Astrocyte of the cerebellum (primary cell): ENCODE data around the gene ATXN1.

ENCODE experiments used
- DNase-seq: peaks from one replicate; pipeline ENCODE4 v3.0.0-alpha.2; 2011; ENCODE audit warnings: low read depth
- H3K4me3 ChIP-seq: 2 replicates; pipeline ENCODE4 v1.5.1; 2011; ENCODE audit warnings: mild to moderate bottlenecking, low read depth, low read length, moderate library complexity
- CTCF ChIP-seq: IDR thresholded peaks from 2 replicates; pipeline ENCODE4 v1.5.1; 2012; ENCODE audit warnings: low read length, low read depth, moderate library complexity, mild to moderate bottlenecking; ENCODE audit errors: missing control alignments
- in situ Hi-C: cut with HindIII; loops from 2 replicates; pipeline ENCODE4 v1.10.0; 2017; ENCODE audit warnings: low sequenced_read_pairs

Gene ATXN1

DNA sequence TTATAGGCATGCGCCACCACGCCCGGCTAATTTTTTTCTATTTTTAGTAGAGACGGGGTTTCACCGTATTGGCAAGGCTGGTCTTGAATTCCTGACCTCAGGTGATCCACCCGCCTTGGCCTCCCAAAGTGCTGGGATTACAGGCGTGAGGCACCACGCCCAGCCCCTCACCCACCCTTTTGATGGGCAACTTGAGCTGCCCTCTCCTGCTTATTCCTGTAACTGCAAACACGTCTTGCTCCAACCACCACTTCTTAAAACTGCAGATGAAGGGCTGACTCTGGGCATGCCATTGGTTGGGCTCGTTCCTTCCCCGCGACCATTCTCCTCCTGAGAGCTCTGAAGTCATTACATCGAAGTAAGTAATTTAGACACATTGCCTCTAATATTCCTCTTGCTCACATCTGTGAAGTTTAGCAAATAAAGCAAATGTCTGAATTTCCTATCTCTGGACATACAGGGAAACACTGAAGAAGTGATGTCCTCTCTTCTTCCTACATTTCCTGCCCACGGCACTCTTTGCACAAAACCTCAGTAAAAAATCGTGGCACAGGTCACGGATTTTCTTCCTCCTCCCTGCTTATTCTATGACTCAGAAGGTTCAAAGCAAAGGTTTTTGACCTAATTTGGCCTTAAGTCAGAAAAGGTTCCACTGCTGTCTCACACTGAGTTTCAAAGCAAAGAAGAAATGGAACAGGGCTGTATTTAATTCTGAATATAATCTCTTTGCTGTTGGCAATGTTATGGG, 405.4 kb downstream of the ATXN1 start:
- in situ Hi-C loops: loop anchor here (10.0 kb wide), 1 partner anchor 61 kb away; no protein-coding TSS in a partner anchor
- DNase-seq: no peak
- no peak overlapping the region for H3K4me3 ChIP-seq
- no peak for TF ChIP-seq CTCF

DNA sequence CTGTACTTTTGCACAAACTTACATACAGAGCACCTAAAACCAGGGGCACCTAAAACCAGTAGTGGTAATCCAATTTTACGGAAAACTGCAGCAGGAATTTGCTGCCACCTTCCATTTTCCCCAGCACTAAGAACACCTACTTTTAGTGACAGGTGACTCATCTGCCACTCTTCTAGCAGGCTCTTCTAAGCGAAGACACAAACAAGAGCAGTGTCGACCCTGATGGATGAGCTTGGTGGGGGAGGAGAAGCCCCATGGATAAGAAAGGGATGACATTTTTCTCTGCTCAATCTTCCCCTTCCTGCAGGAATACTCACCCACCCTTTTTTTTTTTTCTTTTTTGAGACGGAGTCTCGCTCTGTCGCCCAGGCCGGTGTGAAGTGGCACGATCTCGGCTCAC, 406.0 kb downstream of the ATXN1 start:
- no peak for TF ChIP-seq CTCF
- in situ Hi-C loops: loop anchor here (10.0 kb wide), 1 partner anchor 60 kb away; no protein-coding TSS in a partner anchor
- no peak overlapping the region for H3K4me3 ChIP-seq
- DNase-seq: no peak

DNA sequence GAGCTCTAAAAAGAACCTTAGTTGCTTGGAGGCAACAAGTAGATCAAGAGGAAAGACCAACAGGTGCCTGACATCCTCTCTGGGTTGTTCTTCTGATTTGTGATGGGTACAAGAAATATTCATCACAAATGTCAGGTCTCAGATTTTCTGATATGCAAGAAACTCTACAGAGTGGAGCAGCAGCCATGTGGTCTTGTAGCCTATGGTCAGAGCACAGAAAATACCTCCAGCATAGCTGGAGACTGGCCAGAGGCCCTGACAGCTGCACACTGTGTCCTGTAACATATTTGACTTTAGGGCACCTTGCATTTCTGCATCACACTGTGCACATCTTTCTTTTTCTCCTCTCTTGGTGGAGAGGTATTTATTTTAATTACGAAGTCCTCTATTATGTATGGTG, 406.6 kb downstream of the ATXN1 start:
- DNase-seq: no peak
- in situ Hi-C loops: loop anchor here (5.0 to 10.0 kb wide), 2 partner anchors 38 to 60 kb away; no protein-coding TSS in a partner anchor
- no peak overlapping the region for H3K4me3 ChIP-seq
- TF ChIP-seq CTCF: no peak

DNA sequence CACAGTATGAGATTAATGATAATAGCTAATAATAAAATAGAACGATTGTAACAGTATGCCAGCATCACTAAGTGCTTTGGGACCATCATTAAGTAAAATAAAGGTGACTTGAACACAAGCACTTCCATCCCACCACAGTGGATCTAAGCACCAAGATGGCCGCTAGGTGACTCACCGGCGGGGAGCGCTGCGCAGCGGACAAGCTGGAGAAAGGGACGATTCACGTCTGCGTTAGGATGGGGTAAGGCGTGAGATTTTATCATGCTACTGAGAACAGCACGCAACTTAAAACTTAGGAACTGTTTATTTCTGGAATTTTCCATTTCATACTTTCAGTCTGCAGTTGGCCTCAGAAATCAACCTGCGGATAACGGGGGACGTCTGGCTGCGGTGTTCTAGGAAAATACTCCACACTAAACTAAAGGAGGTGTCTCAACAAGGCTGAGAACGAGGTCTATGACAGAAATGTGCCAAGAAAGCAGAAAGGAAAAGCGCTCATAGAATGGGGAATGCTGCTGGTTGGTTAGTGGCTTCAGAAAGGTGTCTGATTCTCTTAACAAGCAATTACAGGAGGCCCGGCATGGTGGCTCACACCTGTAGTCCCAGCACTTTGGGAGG, 408.3 kb downstream of the ATXN1 start:
- H3K4me3 ChIP-seq: no peak overlapping the region
- DNase-seq: no peak
- TF ChIP-seq CTCF: no peak
- in situ Hi-C loops: loop anchor here (5.0 to 10.0 kb wide), 2 partner anchors 39 to 58 kb away; no protein-coding TSS in a partner anchor

DNA sequence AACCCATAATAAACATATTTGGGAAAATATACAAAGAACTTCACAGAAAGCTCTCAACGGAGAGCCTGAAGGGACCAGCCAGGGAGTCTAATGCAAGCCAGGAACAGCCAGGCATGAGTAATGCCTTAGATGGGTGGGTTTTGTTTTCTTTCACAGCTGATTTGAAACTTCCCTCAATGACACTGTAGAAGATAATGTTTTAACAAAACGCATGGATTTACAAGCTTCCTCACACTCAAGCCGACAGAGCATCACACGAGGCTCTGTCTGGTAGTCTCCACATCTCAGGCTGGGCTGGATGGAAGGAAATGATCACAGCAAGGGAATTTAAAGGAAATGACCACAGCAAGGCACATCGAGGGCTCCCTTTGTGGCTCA, 409.0 kb downstream of the ATXN1 start:
- H3K4me3 ChIP-seq: no peak overlapping the region
- no peak for DNase-seq
- in situ Hi-C loops: loop anchor here (5.0 to 10.0 kb wide), 2 partner anchors 40 to 57 kb away; no protein-coding TSS in a partner anchor
- TF ChIP-seq CTCF: no peak

GRCh38 chr6:16349544-16349943, 411.7 kb downstream of the ATXN1 start:
- TF ChIP-seq CTCF: no peak
- no peak for DNase-seq
- in situ Hi-C loops: no loop called here
- no peak overlapping the region for H3K4me3 ChIP-seq
